ENCODE measurements around the gene C1QA. TPM values are rescaled to one million over a fixed set of nuclear protein-coding genes. Genes with fewer than 3 reads are reported as not detected.

C1QA gene
- total and polyA plus RNA-seq, 4 donors: 27.4 to 513 (median 391) TPM

GRCh38 chr1:22639286-22639685 lies 2.9 kb downstream of the C1QA start:
- ATAC-seq (ENCODE audit: insufficient read depth, low FRiP score): no peak
- Histone ChIP-seq H3K27ac (ENCODE audit: low read depth in 1 of 2, low read length in 1 of 2) (no peak overlapping the region), H3K4me3 (no peak overlapping the region), H3K4me1 (ENCODE audit: control insufficient read depth in 5 of 5, insufficient read depth in 5 of 5, low read length in 5 of 5) (peaks cover 0 to 11% (median 0%) of the 10 kb centered on the region in 5 donors), H3K27me3 (ENCODE audit: control insufficient read depth in 3 of 3, insufficient read depth in 3 of 3, low read length in 2 of 3) (peaks cover 0 to 3% (median 0%) of the 10 kb centered on the region in 3 donors), H3K36me3 (ENCODE audit: control insufficient read depth in 4 of 4, insufficient read depth in 4 of 4, low read length in 4 of 4) (no peaks in the 10 kb centered on the region), H3K9me3 (ENCODE audit: control insufficient read depth in 4 of 4, insufficient read depth in 3 of 4, low read length in 3 of 4) (no peaks in the 10 kb centered on the region), H3K9ac (ENCODE audit: insufficient read depth in 1 of 2, low read length in 2 of 2) (no peak overlapping the region)
- 19 to 29% methylated on average over 8 of the region's 8 CpGs for WGBS, 2 donors
- no peak for TF ChIP-seq CTCF (IDR thresholded peaks at IDR 0.05; ENCODE audit: control extremely low read depth, extremely low read depth)
- peak in 1 of 3 donors; percentile 6 for DNase-seq

- H3K27me3 ChIP-seq (ENCODE audit: control insufficient read depth in 3 of 3, insufficient read depth in 3 of 3, low read length in 2 of 3): peaks cover 0 to 3% (median 0%) of the 10 kb centered on the region in 3 donors
- no peak for ATAC-seq (ENCODE audit: insufficient read depth, low FRiP score)
- H3K27ac ChIP-seq (ENCODE audit: low read depth in 1 of 2, low read length in 1 of 2): no peak overlapping the region
- no peak overlapping the region for H3K4me3 ChIP-seq
- DNase-seq: no peak
- H3K9ac ChIP-seq (ENCODE audit: insufficient read depth in 1 of 2, low read length in 2 of 2): no peak overlapping the region
- WGBS, 2 donors: 58 to 73% methylated on average over 8 of the region's 8 CpGs
- no peak for TF ChIP-seq CTCF (IDR thresholded peaks at IDR 0.05; ENCODE audit: control extremely low read depth, extremely low read depth)
- no peaks in the 10 kb centered on the region for H3K36me3 ChIP-seq (ENCODE audit: control insufficient read depth in 4 of 4, insufficient read depth in 4 of 4, low read length in 4 of 4)
- no peaks in the 10 kb centered on the region for H3K9me3 ChIP-seq (ENCODE audit: control insufficient read depth in 4 of 4, insufficient read depth in 3 of 4, low read length in 3 of 4)
- peaks cover 0 to 9% (median 0%) of the 10 kb centered on the region in 5 donors for H3K4me1 ChIP-seq (ENCODE audit: control insufficient read depth in 5 of 5, insufficient read depth in 5 of 5, low read length in 5 of 5)
These were observed 4.8 kb downstream of the C1QA start for GRCh38 chr1:22641247-22641646.

- no peaks in the 10 kb centered on the region for H3K36me3 ChIP-seq (ENCODE audit: control insufficient read depth in 4 of 4, insufficient read depth in 4 of 4, low read length in 4 of 4)
- DNase-seq (peak; percentile 70 to 82 (median 74)), ATAC-seq (ENCODE audit: insufficient read depth, low FRiP score) (peak; percentile 49)
- H3K27me3 ChIP-seq (ENCODE audit: control insufficient read depth in 3 of 3, insufficient read depth in 3 of 3, low read length in 2 of 3): peaks cover 0 to 3% (median 0%) of the 10 kb centered on the region in 3 donors
- WGBS, 2 donors: 12 to 13% methylated on average over 18 of the region's 18 CpGs
- H3K9me3 ChIP-seq (ENCODE audit: control insufficient read depth in 4 of 4, insufficient read depth in 3 of 4, low read length in 3 of 4): no peaks in the 10 kb centered on the region
- H3K4me1 ChIP-seq (ENCODE audit: control insufficient read depth in 5 of 5, insufficient read depth in 5 of 5, low read length in 5 of 5): peaks cover 0 to 3% (median 0%) of the 10 kb centered on the region in 5 donors
- no peak overlapping the region for H3K27ac ChIP-seq (ENCODE audit: low read depth in 1 of 2, low read length in 1 of 2)
- TF ChIP-seq CTCF (IDR thresholded peaks at IDR 0.05; ENCODE audit: control extremely low read depth, extremely low read depth): peak; percentile 81
- H3K4me3 ChIP-seq: no peak overlapping the region
- H3K9ac ChIP-seq (ENCODE audit: insufficient read depth in 1 of 2, low read length in 2 of 2): no peak overlapping the region
These were observed 5.6 kb downstream of the C1QA start for GRCh38 chr1:22641906-22642636.
